Endodermal cell (in vitro differentiated cells): ENCODE data around the gene OLFML2A. TPM values are rescaled to one million over a fixed set of nuclear protein-coding genes. Genes with fewer than 3 reads are reported as not detected.

Experiments
- DNase-seq: peaks from one replicate; pipeline ENCODE4 v3.0.0-alpha.2; 2017
- H3K27ac ChIP-seq: 2 replicates; pipeline ENCODE4 v1.5.1; 2013; ENCODE audit warnings: mild to moderate bottlenecking, low read depth, low read length, moderate library complexity
- H3K27me3 ChIP-seq: 2 replicates; pipeline ENCODE4 v1.6.1; 2013; ENCODE audit warnings: mild to moderate bottlenecking, low read length, moderate library complexity; ENCODE audit not compliant: insufficient read depth, control insufficient read depth, poor library complexity, severe bottlenecking
- H3K36me3 ChIP-seq: 2 replicates; pipeline ENCODE4 v1.7.0; 2013; ENCODE audit warnings: mild to moderate bottlenecking, low read length, moderate library complexity; ENCODE audit not compliant: control insufficient read depth, insufficient read depth
- H3K4me1 ChIP-seq: one replicate; pipeline ENCODE4 v1.7.0; 2013; ENCODE audit warnings: low read length; ENCODE audit not compliant: control insufficient read depth, insufficient read depth
- H3K4me3 ChIP-seq: 2 replicates; pipeline ENCODE4 v1.5.1; 2013; ENCODE audit warnings: mild to moderate bottlenecking, low read length, moderate library complexity
- H3K9ac ChIP-seq: 2 replicates; pipeline ENCODE4 v1.6.1; 2013; ENCODE audit warnings: mild to moderate bottlenecking, low read length, moderate library complexity; ENCODE audit not compliant: poor library complexity, severe bottlenecking; ENCODE audit errors: extremely low read depth
- H3K9me3 ChIP-seq: 2 replicates; pipeline ENCODE4 v1.6.1; 2013; ENCODE audit warnings: mild to moderate bottlenecking, low read length, moderate library complexity; ENCODE audit not compliant: control insufficient read depth
- H3K27ac Mint-ChIP-seq: 2 replicates; pipeline ENCODE4 v1.8.0; 2020; ENCODE audit warnings: mixed read lengths
- H3K27me3 Mint-ChIP-seq: 2 replicates; pipeline ENCODE4 v1.8.0; 2021; ENCODE audit warnings: mild to moderate bottlenecking, mixed read lengths; ENCODE audit not compliant: insufficient read depth
- H3K36me3 Mint-ChIP-seq: 2 replicates; pipeline ENCODE4 v1.8.0; 2020; ENCODE audit warnings: low read depth, mixed read lengths
- H3K4me1 Mint-ChIP-seq: 2 replicates; pipeline ENCODE4 v1.8.0; 2020; ENCODE audit warnings: mixed read lengths
- H3K4me3 Mint-ChIP-seq: 2 replicates; pipeline ENCODE4 v1.8.0; 2020; ENCODE audit warnings: mild to moderate bottlenecking, moderate library complexity, mixed read lengths
- H3K9me3 Mint-ChIP-seq: 2 replicates; pipeline ENCODE4 v1.8.0; 2020; ENCODE audit warnings: mild to moderate bottlenecking, mixed read lengths
- CTCF ChIP-seq: fragments of 200-600 bp; sonication (generic); conservative IDR thresholded peaks from 2 replicates; pipeline ENCODE4 v1.5.0; 2021; ENCODE audit warnings: antibody characterized with exemption, mild to moderate bottlenecking
- WGBS, 2 experiments: methylation state at CpG; one replicate each; pipeline versions ENCODE4 v1.1.5 to v1.1.7; 2013; ENCODE audit warnings: missing lambda C conversion rate in 2 of 2, mixed read lengths in 1 of 2; ENCODE audit not compliant: insufficient coverage in 1 of 2, insufficient read length in 1 of 2; 5-methylcytosine and 5-hydroxymethylcytosine counted together
- total RNA-seq, 2 donors: library from RNA; stranded (reverse); fragmentation: NEBNext Ultra II Directional in 1 of 2; extraction: Animal tissue kit (Norgen Biotek cat#: 25700) in 1 of 2; gene quantifications; 2 replicates in 1 of 2; 3 replicates in 1 of 2; pipeline ENCODE4 v1.2.1, GENCODE V29; 2021

The OLFML2A gene
- total RNA-seq, 2 donors from 2014 or later: 28.1 to 31.2 TPM

- Histone ChIP-seq H3K9me3 (peaks cover 4% of the 10 kb centered on the region), H3K4me3 (no peak overlapping the region), H3K27me3 (no peaks in the 10 kb centered on the region), H3K27ac (no peak overlapping the region), H3K9ac (no peak overlapping the region), H3K4me1 (peaks cover 3% of the 10 kb centered on the region), H3K36me3 (no peaks in the 10 kb centered on the region)
- Mint-ChIP-seq H3K27me3 (no peaks in the 10 kb centered on the region), H3K9me3 (peaks cover 13% of the 10 kb centered on the region), H3K4me1 (peaks cover 12% of the 10 kb centered on the region), H3K4me3 (no peak overlapping the region), H3K27ac (no peak overlapping the region), H3K36me3 (no peaks in the 10 kb centered on the region)
- WGBS, 2 experiments: 64% methylated on average over 4 to 5 of the region's 5 CpGs
- DNase-seq: no peak
- no peak for TF ChIP-seq CTCF
These were observed 52.4 kb downstream of the OLFML2A start for GRCh38 chr9:124829334-124829669.

GRCh38 chr9:124830593-124830992 lies 53.7 kb downstream of the OLFML2A start:
- no peak overlapping the region for H3K9ac ChIP-seq
- peaks cover 7% of the 10 kb centered on the region for H3K9me3 Mint-ChIP-seq
- H3K27me3 ChIP-seq: no peaks in the 10 kb centered on the region
- H3K4me3 ChIP-seq: no peak overlapping the region
- H3K4me3 Mint-ChIP-seq: no peak overlapping the region
- no peak overlapping the region for H3K27ac Mint-ChIP-seq
- H3K4me1 Mint-ChIP-seq: peaks cover 12% of the 10 kb centered on the region
- 64 to 71% methylated on average over 4 of the region's 4 CpGs for WGBS, 2 experiments
- H3K36me3 Mint-ChIP-seq: no peaks in the 10 kb centered on the region
- H3K9me3 ChIP-seq: peaks cover 4% of the 10 kb centered on the region
- H3K4me1 ChIP-seq: peaks cover 3% of the 10 kb centered on the region
- no peaks in the 10 kb centered on the region for H3K27me3 Mint-ChIP-seq
- H3K36me3 ChIP-seq: no peaks in the 10 kb centered on the region
- DNase-seq: no peak
- no peak for TF ChIP-seq CTCF
- no peak overlapping the region for H3K27ac ChIP-seq

DNA sequence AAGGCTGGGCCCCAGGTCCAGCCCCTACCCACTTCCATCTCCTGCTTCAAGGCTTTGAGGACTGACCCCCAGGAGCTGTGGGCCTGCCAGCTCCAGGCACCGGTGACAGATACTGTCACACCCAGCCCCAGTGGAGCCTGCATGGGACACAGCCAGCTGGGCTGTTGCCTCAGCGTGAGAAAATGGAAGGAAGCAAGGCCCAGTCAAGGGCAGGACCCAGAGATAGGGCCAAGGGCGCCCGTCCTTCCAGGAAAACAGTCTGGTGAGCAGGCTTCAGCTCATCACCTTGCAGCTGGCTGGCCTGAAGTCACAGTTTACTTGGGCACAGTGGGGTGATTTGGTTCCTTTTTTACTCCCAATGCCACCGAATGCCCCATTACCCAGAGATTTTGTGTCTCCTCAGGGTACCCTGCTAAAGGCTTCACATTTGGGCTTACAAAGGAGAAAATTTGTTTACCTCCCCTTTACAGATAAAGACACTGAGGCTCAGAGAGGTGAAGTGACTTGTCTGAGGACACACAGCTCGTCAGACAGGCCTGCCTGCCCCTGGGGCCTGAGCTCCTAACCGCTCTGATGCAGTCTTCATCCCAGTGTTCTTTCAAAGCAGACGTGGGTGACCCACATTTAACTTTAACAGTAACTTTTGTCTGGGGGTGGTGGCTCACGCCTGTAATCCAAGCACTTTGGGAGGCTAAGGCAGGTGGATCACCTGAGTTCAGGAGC lies 54.9 kb downstream of the OLFML2A start:
- no peak for DNase-seq
- Histone ChIP-seq H3K4me3 (no peak overlapping the region), H3K9ac (no peak overlapping the region), H3K4me1 (peaks cover 3% of the 10 kb centered on the region), H3K27ac (no peak overlapping the region), H3K9me3 (no peaks in the 10 kb centered on the region), H3K27me3 (no peaks in the 10 kb centered on the region), H3K36me3 (no peaks in the 10 kb centered on the region)
- Mint-ChIP-seq H3K4me3 (no peak overlapping the region), H3K27me3 (no peaks in the 10 kb centered on the region), H3K9me3 (no peaks in the 10 kb centered on the region), H3K27ac (no peak overlapping the region), H3K36me3 (no peaks in the 10 kb centered on the region), H3K4me1 (peaks cover 12% of the 10 kb centered on the region)
- 88 to 89% methylated on average over 6 to 9 of the region's 9 CpGs for WGBS, 2 experiments
- no peak for TF ChIP-seq CTCF
